ENCODE measurements around the gene HEPACAM.

DNA sequence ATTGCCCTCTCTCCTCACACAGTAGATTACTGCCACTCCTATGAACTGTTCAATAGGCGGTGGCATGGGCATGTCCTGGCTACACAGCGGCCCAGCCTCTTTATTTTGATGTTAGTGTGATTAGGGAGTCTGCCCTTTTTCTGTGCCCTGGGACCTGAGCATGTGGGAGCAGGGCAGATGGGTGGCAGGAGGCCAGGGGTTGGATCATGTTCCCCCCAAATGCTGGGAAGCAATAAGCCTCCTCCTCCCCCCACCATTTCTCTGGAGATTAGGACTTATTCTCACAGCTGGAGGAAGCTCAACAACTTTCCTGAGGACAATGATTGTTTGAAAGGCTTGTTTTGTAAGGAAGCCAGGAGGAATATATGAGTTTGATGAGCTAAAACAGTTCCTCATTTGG is 15.9 kb downstream of the HEPACAM start:
- TF ChIP-seq, protein P1, sequence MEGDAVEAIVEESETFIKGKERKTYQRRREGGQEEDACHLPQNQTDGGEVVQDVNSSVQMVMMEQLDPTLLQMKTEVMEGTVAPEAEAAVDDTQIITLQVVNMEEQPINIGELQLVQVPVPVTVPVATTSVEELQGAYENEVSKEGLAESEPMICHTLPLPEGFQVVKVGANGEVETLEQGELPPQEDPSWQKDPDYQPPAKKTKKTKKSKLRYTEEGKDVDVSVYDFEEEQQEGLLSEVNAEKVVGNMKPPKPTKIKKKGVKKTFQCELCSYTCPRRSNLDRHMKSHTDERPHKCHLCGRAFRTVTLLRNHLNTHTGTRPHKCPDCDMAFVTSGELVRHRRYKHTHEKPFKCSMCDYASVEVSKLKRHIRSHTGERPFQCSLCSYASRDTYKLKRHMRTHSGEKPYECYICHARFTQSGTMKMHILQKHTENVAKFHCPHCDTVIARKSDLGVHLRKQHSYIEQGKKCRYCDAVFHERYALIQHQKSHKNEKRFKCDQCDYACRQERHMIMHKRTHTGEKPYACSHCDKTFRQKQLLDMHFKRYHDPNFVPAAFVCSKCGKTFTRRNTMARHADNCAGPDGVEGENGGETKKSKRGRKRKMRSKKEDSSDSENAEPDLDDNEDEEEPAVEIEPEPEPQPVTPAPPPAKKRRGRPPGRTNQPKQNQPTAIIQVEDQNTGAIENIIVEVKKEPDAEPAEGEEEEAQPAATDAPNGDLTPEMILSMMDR (IDR thresholded peaks at IDR 0.05) = no peak
- no peak for TF ChIP-seq POLR2A (IDR thresholded peaks at IDR 0.05)
